ENCODE results near the gene ANXA1.

Gene ANXA1

DNA sequence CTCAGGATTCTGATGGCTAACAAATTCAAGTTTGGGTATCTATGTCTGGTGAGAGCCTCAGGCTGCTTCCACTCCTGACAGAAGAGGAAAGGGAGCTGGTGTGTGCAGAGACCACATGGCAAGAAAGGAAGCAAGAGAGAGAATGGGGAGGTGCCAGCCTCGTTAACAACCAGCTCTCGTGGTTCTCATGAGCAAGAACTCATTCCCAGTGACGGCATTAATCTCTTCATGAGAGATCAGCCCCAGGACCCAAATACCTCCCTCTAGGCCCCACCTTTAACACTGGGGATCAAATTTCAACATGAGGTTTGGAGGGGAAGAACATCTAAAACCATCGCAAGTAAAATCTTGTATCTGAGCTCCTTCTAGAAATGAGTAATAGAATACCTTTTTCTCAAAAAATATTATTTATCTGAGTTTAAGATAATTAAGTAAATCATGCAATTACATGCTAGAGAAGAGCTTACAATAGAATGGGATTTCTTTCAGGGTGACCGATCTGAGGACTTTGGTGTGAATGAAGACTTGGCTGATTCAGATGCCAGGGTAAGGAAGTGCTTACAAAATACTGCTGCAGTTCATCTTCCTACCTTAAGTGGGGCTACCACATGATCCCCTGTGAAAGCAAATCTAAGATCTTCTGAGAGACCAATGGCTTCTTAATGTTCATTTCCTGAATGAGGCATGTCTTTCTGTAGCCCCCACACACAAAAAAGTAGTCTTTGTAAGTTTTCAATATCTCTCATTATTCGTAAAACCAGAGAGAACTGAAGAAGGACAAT, 11.5 kb downstream of the ANXA1 start:
- H2AK5ac ChIP-seq (ENCODE audit: low read length): no peak overlapping the region
- H3K4ac ChIP-seq (ENCODE audit: low read depth, low read length): no peak overlapping the region
- no CpG with 5 or more reads among the region's 6 CpGs for WGBS (ENCODE audit: extremely low coverage, insufficient coverage, low lambda C conversion rate)
- no peaks in the 10 kb centered on the region for H3K4me1 ChIP-seq (ENCODE audit: control insufficient read depth, low read depth, low read length)
- no peaks in the 10 kb centered on the region for H3K27me3 ChIP-seq (ENCODE audit: insufficient read depth, low read length, poor library complexity)
- no peak overlapping the region for H3K23ac ChIP-seq (ENCODE audit: low read length)
- H3K18ac ChIP-seq (ENCODE audit: low read length): no peak overlapping the region
- no peak overlapping the region for H3K4me2 ChIP-seq (ENCODE audit: low read length)
- H3K9ac ChIP-seq (ENCODE audit: low read length): no peak overlapping the region
- no peak overlapping the region for H2BK15ac ChIP-seq (replicated peaks; ENCODE audit: low read depth)
- H3K56ac ChIP-seq (ENCODE audit: low read length): no peak overlapping the region
- no peaks in the 10 kb centered on the region for H3K79me1 ChIP-seq (ENCODE audit: low read length)
- H2BK5ac ChIP-seq (ENCODE audit: low read length): no peak overlapping the region
- H4K5ac ChIP-seq (ENCODE audit: low read length): no peak overlapping the region
- H3K27ac ChIP-seq (ENCODE audit: low read depth, low read length): no peak overlapping the region
- no peaks in the 10 kb centered on the region for H3K79me2 ChIP-seq (ENCODE audit: control insufficient read depth, insufficient read depth, low read length)
- H4K8ac ChIP-seq (ENCODE audit: low read depth, low read length): no peak overlapping the region
- no peaks in the 10 kb centered on the region for H3K36me3 ChIP-seq (ENCODE audit: control insufficient read depth, insufficient read depth, low read length)
- no peak overlapping the region for H2BK120ac ChIP-seq (ENCODE audit: low read depth, low read length)
- DNase-seq: peak; percentile 59
- no peak overlapping the region for H3K4me3 ChIP-seq (ENCODE audit: low read length)

DNA sequence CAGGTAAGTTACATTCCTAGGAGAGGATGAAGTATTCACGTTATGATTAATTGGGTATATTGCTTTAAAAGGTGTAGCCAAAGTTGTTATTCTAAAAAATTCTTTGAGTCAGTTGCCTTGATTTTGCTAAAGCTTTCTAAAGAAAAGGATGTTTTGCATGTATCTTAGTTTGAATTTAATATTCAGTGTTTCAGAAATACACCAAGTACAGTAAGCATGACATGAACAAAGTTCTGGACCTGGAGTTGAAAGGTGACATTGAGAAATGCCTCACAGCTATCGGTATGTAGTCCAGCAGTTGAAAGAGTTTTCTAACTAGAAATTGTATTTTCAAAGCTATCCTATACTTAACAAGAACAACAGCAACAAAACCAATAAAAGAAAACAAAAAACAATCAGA, 14.2 kb downstream of the ANXA1 start:
- H3K27me3 ChIP-seq (ENCODE audit: insufficient read depth, low read length, poor library complexity): no peaks in the 10 kb centered on the region
- no peak overlapping the region for H3K4ac ChIP-seq (ENCODE audit: low read depth, low read length)
- H3K9ac ChIP-seq (ENCODE audit: low read length): no peak overlapping the region
- no peak overlapping the region for H4K8ac ChIP-seq (ENCODE audit: low read depth, low read length)
- no peak for DNase-seq
- H3K56ac ChIP-seq (ENCODE audit: low read length): no peak overlapping the region
- no peak overlapping the region for H4K5ac ChIP-seq (ENCODE audit: low read length)
- no peaks in the 10 kb centered on the region for H3K4me1 ChIP-seq (ENCODE audit: control insufficient read depth, low read depth, low read length)
- no peak overlapping the region for H2AK5ac ChIP-seq (ENCODE audit: low read length)
- no peaks in the 10 kb centered on the region for H3K79me1 ChIP-seq (ENCODE audit: low read length)
- WGBS (ENCODE audit: extremely low coverage, insufficient coverage, low lambda C conversion rate): no CpG with 5 or more reads among the region's 2 CpGs
- no peaks in the 10 kb centered on the region for H3K36me3 ChIP-seq (ENCODE audit: control insufficient read depth, insufficient read depth, low read length)
- no peaks in the 10 kb centered on the region for H3K79me2 ChIP-seq (ENCODE audit: control insufficient read depth, insufficient read depth, low read length)
- no peak overlapping the region for H3K4me3 ChIP-seq (ENCODE audit: low read length)
- H2BK120ac ChIP-seq (ENCODE audit: low read depth, low read length): no peak overlapping the region
- H3K4me2 ChIP-seq (ENCODE audit: low read length): no peak overlapping the region
- H2BK5ac ChIP-seq (ENCODE audit: low read length): no peak overlapping the region
- H3K18ac ChIP-seq (ENCODE audit: low read length): no peak overlapping the region
- no peak overlapping the region for H3K23ac ChIP-seq (ENCODE audit: low read length)
- no peak overlapping the region for H3K27ac ChIP-seq (ENCODE audit: low read depth, low read length)
- H2BK15ac ChIP-seq (replicated peaks; ENCODE audit: low read depth): no peak overlapping the region

DNA sequence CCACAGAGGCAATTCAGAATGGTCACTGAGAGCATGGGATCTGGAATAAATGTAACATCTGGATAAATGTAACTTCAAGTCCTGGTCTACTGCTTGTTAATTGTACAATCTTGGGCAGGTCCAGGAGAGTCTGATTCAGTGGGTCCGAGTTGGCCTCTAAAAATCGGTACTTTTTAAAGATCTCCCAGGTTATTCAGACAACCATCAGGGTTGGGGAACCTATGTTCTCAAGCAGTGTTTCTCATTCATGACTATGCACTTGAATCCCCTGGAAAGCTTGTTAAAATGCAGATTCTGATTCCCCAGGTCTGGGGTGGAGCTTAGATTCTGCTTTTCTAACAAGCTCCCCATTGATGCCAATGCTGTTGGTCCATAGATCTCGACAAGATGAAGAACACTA, 14.8 kb downstream of the ANXA1 start:
- Histone ChIP-seq H3K4me3 (ENCODE audit: low read length) (no peak overlapping the region), H3K79me1 (ENCODE audit: low read length) (no peaks in the 10 kb centered on the region), H3K4me2 (ENCODE audit: low read length) (no peak overlapping the region), H2BK5ac (ENCODE audit: low read length) (no peak overlapping the region), H4K5ac (ENCODE audit: low read length) (no peak overlapping the region), H3K27me3 (ENCODE audit: insufficient read depth, low read length, poor library complexity) (no peaks in the 10 kb centered on the region), H3K36me3 (ENCODE audit: control insufficient read depth, insufficient read depth, low read length) (no peaks in the 10 kb centered on the region), H3K56ac (ENCODE audit: low read length) (no peak overlapping the region), H3K4ac (ENCODE audit: low read depth, low read length) (no peak overlapping the region), H3K79me2 (ENCODE audit: control insufficient read depth, insufficient read depth, low read length) (no peaks in the 10 kb centered on the region), H2AK5ac (ENCODE audit: low read length) (no peak overlapping the region), H3K18ac (ENCODE audit: low read length) (no peak overlapping the region), H2BK15ac (replicated peaks; ENCODE audit: low read depth) (no peak overlapping the region), H3K23ac (ENCODE audit: low read length) (no peak overlapping the region), H2BK120ac (ENCODE audit: low read depth, low read length) (no peak overlapping the region), H3K9ac (ENCODE audit: low read length) (no peak overlapping the region), H4K8ac (ENCODE audit: low read depth, low read length) (no peak overlapping the region), H3K27ac (ENCODE audit: low read depth, low read length) (no peak overlapping the region), H3K4me1 (ENCODE audit: control insufficient read depth, low read depth, low read length) (no peaks in the 10 kb centered on the region)
- DNase-seq: no peak
- WGBS (ENCODE audit: extremely low coverage, insufficient coverage, low lambda C conversion rate): no CpG with 5 or more reads among the region's 3 CpGs

DNA sequence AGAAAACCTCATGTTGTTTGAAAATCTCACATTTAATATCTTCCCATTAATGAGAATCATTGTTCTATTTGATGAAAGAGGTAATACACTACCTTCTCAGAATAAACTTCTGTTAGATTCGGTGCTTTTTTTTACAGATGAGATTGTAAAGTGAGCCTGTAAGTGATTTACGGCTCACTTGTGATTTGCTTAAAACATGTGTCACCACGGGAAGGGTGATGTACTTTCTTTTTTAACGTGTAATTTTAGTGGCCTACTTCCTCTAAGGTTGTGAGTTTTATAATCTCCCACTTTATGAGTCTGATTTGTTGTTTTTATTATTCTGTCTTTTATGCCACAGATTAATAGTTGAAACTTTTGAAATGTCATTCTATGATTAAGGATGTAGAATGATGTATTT, 15.9 kb downstream of the ANXA1 start:
- Histone ChIP-seq H3K4ac (ENCODE audit: low read depth, low read length) (no peak overlapping the region), H3K4me3 (ENCODE audit: low read length) (no peak overlapping the region), H2BK120ac (ENCODE audit: low read depth, low read length) (no peak overlapping the region), H2BK15ac (replicated peaks; ENCODE audit: low read depth) (no peak overlapping the region), H4K5ac (ENCODE audit: low read length) (no peak overlapping the region), H3K36me3 (ENCODE audit: control insufficient read depth, insufficient read depth, low read length) (no peaks in the 10 kb centered on the region), H2BK5ac (ENCODE audit: low read length) (no peak overlapping the region), H3K27ac (ENCODE audit: low read depth, low read length) (no peak overlapping the region), H3K56ac (ENCODE audit: low read length) (no peak overlapping the region), H2AK5ac (ENCODE audit: low read length) (no peak overlapping the region), H3K9ac (ENCODE audit: low read length) (no peak overlapping the region), H3K4me1 (ENCODE audit: control insufficient read depth, low read depth, low read length) (no peaks in the 10 kb centered on the region), H4K8ac (ENCODE audit: low read depth, low read length) (no peak overlapping the region), H3K4me2 (ENCODE audit: low read length) (no peak overlapping the region), H3K23ac (ENCODE audit: low read length) (no peak overlapping the region), H3K79me2 (ENCODE audit: control insufficient read depth, insufficient read depth, low read length) (no peaks in the 10 kb centered on the region), H3K79me1 (ENCODE audit: low read length) (no peaks in the 10 kb centered on the region), H3K27me3 (ENCODE audit: insufficient read depth, low read length, poor library complexity) (no peaks in the 10 kb centered on the region), H3K18ac (ENCODE audit: low read length) (no peak overlapping the region)
- no peak for DNase-seq
- no CpG with 5 or more reads among the region's 4 CpGs for WGBS (ENCODE audit: extremely low coverage, insufficient coverage, low lambda C conversion rate)

DNA sequence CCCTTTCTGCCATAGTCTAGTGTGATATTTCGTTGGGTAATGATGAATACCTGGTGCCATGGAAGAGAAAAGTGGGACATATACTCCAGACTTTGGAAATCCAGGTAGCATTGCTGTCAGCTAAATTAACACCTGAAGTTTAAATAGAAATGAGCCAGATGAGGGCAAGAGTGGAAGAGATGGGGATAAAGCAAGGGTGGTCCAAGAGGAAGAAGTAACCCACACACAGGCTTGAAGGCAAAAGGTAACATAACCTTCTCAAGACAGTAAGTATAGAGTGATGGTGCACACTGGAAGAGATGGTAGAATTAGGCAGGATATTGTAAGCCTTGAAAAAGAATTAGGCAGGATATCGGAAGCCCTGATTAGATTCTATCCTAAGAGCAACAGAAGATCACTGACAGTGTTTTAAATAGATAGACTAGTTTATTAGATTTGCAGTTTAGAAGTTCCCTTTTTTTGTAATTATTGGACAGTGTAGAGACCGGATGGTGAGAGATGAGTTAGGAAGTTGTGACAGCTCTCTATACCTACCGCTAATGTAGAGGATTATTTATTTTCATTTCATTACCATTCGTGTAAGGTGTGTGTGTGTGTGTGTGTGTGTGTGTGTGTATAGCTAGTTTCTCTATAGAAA, 16.8 kb downstream of the ANXA1 start:
- no CpG with 5 or more reads among the region's 5 CpGs for WGBS (ENCODE audit: extremely low coverage, insufficient coverage, low lambda C conversion rate)
- H3K23ac ChIP-seq (ENCODE audit: low read length): no peak overlapping the region

More for the DNA sequence above, 16.8 kb downstream of the ANXA1 start:
- DNase-seq: no peak
- H3K18ac ChIP-seq (ENCODE audit: low read length): no peak overlapping the region
- H3K79me2 ChIP-seq (ENCODE audit: control insufficient read depth, insufficient read depth, low read length): no peaks in the 10 kb centered on the region
- H3K9ac ChIP-seq (ENCODE audit: low read length): no peak overlapping the region
- H2AK5ac ChIP-seq (ENCODE audit: low read length): no peak overlapping the region
- H3K4me3 ChIP-seq (ENCODE audit: low read length): no peak overlapping the region
- no peaks in the 10 kb centered on the region for H3K36me3 ChIP-seq (ENCODE audit: control insufficient read depth, insufficient read depth, low read length)
- no peaks in the 10 kb centered on the region for H3K27me3 ChIP-seq (ENCODE audit: insufficient read depth, low read length, poor library complexity)
- no peak overlapping the region for H2BK5ac ChIP-seq (ENCODE audit: low read length)
- H3K56ac ChIP-seq (ENCODE audit: low read length): no peak overlapping the region
- H3K27ac ChIP-seq (ENCODE audit: low read depth, low read length): no peak overlapping the region
- H3K79me1 ChIP-seq (ENCODE audit: low read length): no peaks in the 10 kb centered on the region
- no peak overlapping the region for H2BK15ac ChIP-seq (replicated peaks; ENCODE audit: low read depth)
- no peak overlapping the region for H3K4me2 ChIP-seq (ENCODE audit: low read length)
- no peak overlapping the region for H4K8ac ChIP-seq (ENCODE audit: low read depth, low read length)
- no peak overlapping the region for H4K5ac ChIP-seq (ENCODE audit: low read length)
- H3K4ac ChIP-seq (ENCODE audit: low read depth, low read length): no peak overlapping the region
- H3K4me1 ChIP-seq (ENCODE audit: control insufficient read depth, low read depth, low read length): no peaks in the 10 kb centered on the region
- no peak overlapping the region for H2BK120ac ChIP-seq (ENCODE audit: low read depth, low read length)
